Heart right ventricle (tissue), 16 donors: ENCODE results near the gene C1R. TPM values are rescaled to one million over a fixed set of nuclear protein-coding genes. Genes with fewer than 3 reads are reported as not detected.
"Not testable (repeated sequence)": the region's sequence is repeated elsewhere in the genome, so short reads cannot be mapped to it uniquely, and the experiment has no call there.

Experiments
- ATAC-seq, 8 donors: fragments of 200-7000 bp; cut with Tn5 transposase; one replicate each; pipeline ENCODE4 v1.9.1; 2020; ENCODE audit warnings: mild to moderate bottlenecking in 8 of 8, moderate library complexity in 8 of 8, moderate number of reproducible peaks in 1 of 8
- DNase-seq, 2 donors: peaks; one replicate each; pipeline ENCODE4 v3.0.0-alpha.2; 2020
- H3K27ac ChIP-seq, 10 donors: fragments of 200-600 bp; sonication (generic) in 2 of 10; one replicate each; pipeline versions ENCODE4 v1.5.0 to v1.8.0; 2020 to 2022; ENCODE audit warnings: mild to moderate bottlenecking in 3 of 10
- H3K27me3 ChIP-seq, 7 donors: fragments of 200-600 bp; one replicate each; pipeline ENCODE4 v1.8.0; 2021 to 2022; ENCODE audit warnings: mild to moderate bottlenecking in 2 of 7
- H3K36me3 ChIP-seq, 9 donors: fragments of 200-600 bp; sonication (generic) in 1 of 9; one replicate each; pipeline versions ENCODE4 v1.5.0 to v1.8.0; 2020 to 2022; ENCODE audit warnings: mild to moderate bottlenecking in 2 of 9
- H3K4me1 ChIP-seq, 9 donors: fragments of 200-600 bp; sonication (generic) in 1 of 9; one replicate each; pipeline versions ENCODE4 v1.5.0 to v1.8.0; 2020 to 2022; ENCODE audit warnings: mild to moderate bottlenecking in 4 of 9
- H3K4me3 ChIP-seq, 10 donors: fragments of 200-600 bp; sonication (generic) in 2 of 10; one replicate each; pipeline versions ENCODE4 v1.5.0 to v1.8.0; 2020 to 2022; ENCODE audit warnings: mild to moderate bottlenecking in 7 of 10, moderate library complexity in 2 of 10
- H3K9me3 ChIP-seq, 11 donors: fragments of 200-600 bp in 10 of 11; sonication (generic) in 2 of 11; one replicate each; pipeline versions ENCODE4 v1.5.0 to v1.8.0; 2013 to 2022; ENCODE audit warnings: mild to moderate bottlenecking in 2 of 11, control low read depth in 1 of 11, moderate library complexity in 1 of 11
- CTCF ChIP-seq, 9 donors: fragments of 200-600 bp; sonication (generic) in 2 of 9; IDR thresholded peaks; one replicate each; pipeline versions ENCODE4 v1.5.0 to v1.8.0; 2021 to 2022; ENCODE audit warnings: antibody characterized with exemption in 9 of 9, mild to moderate bottlenecking in 5 of 9, moderate library complexity in 1 of 9
- WGBS, 2 donors: extraction: QIAGEN DNeasy Blood & Tissue Kit; methylation state at CpG; one replicate each; pipeline ENCODE4 v1.1.7; 2013; ENCODE audit warnings: inconsistent platforms in 1 of 2; 5-methylcytosine and 5-hydroxymethylcytosine counted together
- intact Hi-C, 10 donors: fragments of 100-400 bp; cut with DNase I; formaldehyde crosslinking; loops; one replicate each; pipeline versions ENCODE4 v1.11.1 to v1.14.2; 2022
- polyA plus RNA-seq, 2 donors: library from polyadenylated mRNA; stranded (reverse); fragments of 200-250 nt; gene quantifications; one replicate each; pipeline ENCODE4 v1.2.3, GENCODE V29; 2013
- total RNA-seq, 10 donors: library from RNA; stranded (reverse); fragmentation: NEBNext Ultra II Directional in 3 of 10; extraction: Animal tissue kit (Norgen Biotek cat#: 25700) in 3 of 10; gene quantifications; one replicate each; pipeline versions ENCODE4 v1.2.1 to v1.2.4, GENCODE V29; 2021 to 2023
- donor health status: Arrhythmogenic right ventricular cardiomyopathy.
- donor health status: ischemic (EF 13 %, LVEDD 7.1; RV severe dilation, severe dysfunction).
- donor health status: healthy with polysubstance abuse.
- donor health status: DM: no; HTN: yes; CAD: no.
- donor health status: DM: no; HTN: no; CAD: no.
- donor health status: ischemic (EF 25% LVEDD 6.9; RV normal size, moderate dysfunction).
- donor health status: ischemic (EF 25% LVEDD 5.7; RV mildly dilated, moderate dysfunction).
- donor health status: healthy.
- donor health status: DM: yes; HTN: yes; CAD: no.
- donor health status: Ischemic cardiomyopathy.
- donor health status: ischemic (EF 35%, LVEDD 5.7; RV mildly dilated, moderate dysfunction).
- donor health status: nonischemic (EF 11% LVEDD 7.7; RV severe dilation, severe dysfunction).
- donor health status: DM: yes; HTN: yes; CAD: no.
- donor health status: PGD.
- donor health status: ischemic (EF 29% LVEDD 5.4; RV normal size, mild dysfunction).
- donor health status: nonischemic (EF 23%, LVEDD 6.1; RV moderate dilation, normal function).

The C1R gene
- total and polyA plus RNA-seq, 12 donors = 19.9 to 238 (median 71.9) TPM

GRCh38 chr12:7045913-7046312 is 46.3 kb downstream of the C1R start:
- DNase-seq = no peak
- intact Hi-C loops = loop anchor here in 1 of 10 donors (10.0 kb wide), 1 partner anchor 101 kb away; the partner anchor contains the start of genes C12orf57 and RNU7-1

GRCh38 chr12:7042842-7043241 is 49.4 kb downstream of the C1R start:
- no peaks in the 10 kb centered on the region for H3K9me3 ChIP-seq
- peak in 4 of 8 donors; percentile 56 to 74 (median 60) for ATAC-seq
- TF ChIP-seq CTCF (IDR thresholded peaks at IDR 0.05) = peak in 8 of 9 donors; percentile 18 to 55 (median 46)
- 45 to 55% methylated on average over 6 of the region's 6 CpGs for WGBS, 2 donors
- no peak overlapping the region for H3K27ac ChIP-seq
- H3K4me1 ChIP-seq = peaks cover 0 to 11% (median 0%) of the 10 kb centered on the region in 9 donors
- no peaks in the 10 kb centered on the region for H3K36me3 ChIP-seq
- H3K27me3 ChIP-seq = no peaks in the 10 kb centered on the region
- intact Hi-C loops = loop anchor here in 4 of 10 donors (1.0 to 10.0 kb wide), 5 partner anchors 24 to 99 kb away; partner anchors contain the start of genes C12orf57 (in 3 of the 4) and RNU7-1 (in 1 of the 4)
- H3K4me3 ChIP-seq = no peak overlapping the region
- DNase-seq = no peak

More at GRCh38 chr12:7045913-7046312, 46.3 kb downstream of the C1R start:
- Histone ChIP-seq H3K9me3 (no peaks in the 10 kb centered on the region), H3K27me3 (no peaks in the 10 kb centered on the region), H3K4me1 (peaks cover 0 to 16% (median 0%) of the 10 kb centered on the region in 9 donors), H3K4me3 (no peak overlapping the region), H3K27ac (no peak overlapping the region), H3K36me3 (no peaks in the 10 kb centered on the region)
- ATAC-seq = no peak
- WGBS, 2 donors = 90 to 94% methylated on average over 9 of the region's 9 CpGs
- TF ChIP-seq CTCF (IDR thresholded peaks at IDR 0.05) = no peak

- no peak for DNase-seq
- no peak for ATAC-seq
- no peaks in the 10 kb centered on the region for H3K4me1 ChIP-seq
- H3K27ac ChIP-seq = no peak overlapping the region
- no peaks in the 10 kb centered on the region for H3K36me3 ChIP-seq
- intact Hi-C loops = no loop called here
- no peaks in the 10 kb centered on the region for H3K27me3 ChIP-seq
- no peaks in the 10 kb centered on the region for H3K9me3 ChIP-seq
- 82 to 84% methylated on average over 10 of the region's 10 CpGs for WGBS, 2 donors
- H3K4me3 ChIP-seq = no peak overlapping the region
- no peak for TF ChIP-seq CTCF (IDR thresholded peaks at IDR 0.05)
Observed at GRCh38 chr12:7039403-7039802, 52.8 kb downstream of the C1R start.

- Histone ChIP-seq H3K27me3 (no peaks in the 10 kb centered on the region), H3K9me3 (no peaks in the 10 kb centered on the region), H3K27ac (no peak overlapping the region), H3K4me3 (no peak overlapping the region), H3K4me1 (no peaks in the 10 kb centered on the region), H3K36me3 (no peaks in the 10 kb centered on the region)
- intact Hi-C loops = no loop called here
- no peak for ATAC-seq
- DNase-seq = no peak
- whole genome bisulfite sequencing, 2 donors = 96% methylated on average over 22 of the region's 22 CpGs
- no peak for TF ChIP-seq CTCF (IDR thresholded peaks at IDR 0.05)
Observed at GRCh38 chr12:7038591-7038990, 53.7 kb downstream of the C1R start.

GRCh38 chr12:7037411-7037810 is 54.8 kb downstream of the C1R start:
- H3K36me3 ChIP-seq, H3K27ac ChIP-seq, H3K27me3 ChIP-seq, H3K4me3 ChIP-seq, H3K9me3 ChIP-seq, ATAC-seq, H3K4me1 ChIP-seq, intact Hi-C loops, DNase-seq: not testable (repeated sequence)
- WGBS, 2 donors = 94 to 99% methylated on average over 30 to 32 of the region's 32 CpGs
